GM12892 (cell line): ENCODE measurements around the gene ADGRB3.

Experiments
- POLR2A ChIP-seq: IDR thresholded peaks from 2 replicates; pipeline ENCODE4 v1.6.1; 2011; ENCODE audit warnings: low read depth, low read length, control low read depth
- POLR2AphosphoS5 ChIP-seq: IDR thresholded peaks from 2 replicates; pipeline ENCODE4 v1.6.1; 2011; ENCODE audit warnings: low read depth, low read length, control low read depth
- TAF1 ChIP-seq: IDR thresholded peaks from 2 replicates; pipeline ENCODE4 v1.6.1; 2011; ENCODE audit warnings: low read depth, mild to moderate bottlenecking, control low read depth, low read length, borderline replicate concordance

DNA sequence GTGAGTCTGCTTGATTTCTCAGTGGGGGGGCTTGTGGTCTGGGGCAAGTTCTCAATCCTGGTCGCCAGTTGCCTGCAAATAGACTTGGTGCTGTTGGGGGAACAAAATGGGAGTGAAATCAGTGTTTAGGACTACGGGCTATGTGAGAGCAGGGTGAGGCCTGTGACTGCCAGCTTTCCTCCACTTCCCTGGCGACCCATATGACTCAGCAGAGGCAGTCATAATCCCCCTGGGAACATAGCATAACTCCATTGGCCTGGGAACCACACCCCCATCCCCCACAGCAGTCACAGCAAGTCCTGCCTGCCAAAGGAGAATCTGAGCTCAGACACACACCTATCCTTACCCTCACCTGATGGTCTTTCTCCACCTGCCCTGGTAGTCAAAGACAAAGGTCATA, 773.8 kb downstream of the ADGRB3 start:
- TF ChIP-seq POLR2A: no peak
- TF ChIP-seq POLR2AphosphoS5: no peak
- TF ChIP-seq TAF1: no peak
